HL-60 (cell line): ENCODE data around the gene GSTT2.

Experiments
- CTCF ChIP-seq: IDR thresholded peaks from one replicate; pipeline ENCODE4 v1.5.1; 2011; ENCODE audit warnings: low read length, control low read depth, inconsistent platforms; ENCODE audit not compliant: insufficient read depth
- REST ChIP-seq: IDR thresholded peaks from 2 replicates; pipeline ENCODE4 v1.6.1; 2012; ENCODE audit warnings: low read depth; ENCODE audit not compliant: insufficient replicate concordance

GRCh38 chr22:24010018-24010391, 30.1 kb downstream of the GSTT2 start:
- no peak for TF ChIP-seq CTCF
- no peak for TF ChIP-seq REST
